Left renal pelvis (tissue), 4 donors: ENCODE results near the gene SNRPD3. TPM values are rescaled to one million over a fixed set of nuclear protein-coding genes. Genes with fewer than 3 reads are reported as not detected.

Experiments used
- DNase-seq, 4 donors: peaks; one replicate each; pipeline ENCODE4 v3.0.0-alpha.2; 2013; ENCODE audit warnings: low read depth in 4 of 4, low spot score in 3 of 4
- polyA plus RNA-seq, 4 donors: library from polyadenylated mRNA; unstranded; fragments of 120-200 nt; gene quantifications; one replicate each; pipeline ENCODE4 v1.2.1, GENCODE V29; 2013; ENCODE audit not compliant: insufficient read length in 4 of 4

Gene SNRPD3
- 100 to 1,000 TPM; 134 to 198 (median 186) TPM for polyA plus RNA-seq

- peak; percentile 94 to 98 (median 97) for DNase-seq
Observed at GRCh38 chr22:24555165-24556039, at the start of gene SNRPD3. Gene SNRPD3 (plus strand): TSS chr22:24555999. CDS start chr22:24557675, 1,676 bp downstream.

GRCh38 chr22:24506802-24507438 is 48.9 kb upstream of the SNRPD3 start:
- no peak for DNase-seq

GRCh38 chr22:24507716-24508115 is 48.1 kb upstream of the SNRPD3 start:
- DNase-seq = no peak

GRCh38 chr22:24510637-24511625 is 44.9 kb upstream of the SNRPD3 start:
- no peak for DNase-seq

- DNase-seq = no peak
Observed at GRCh38 chr22:24512043-24512442, 43.8 kb upstream of the SNRPD3 start.

- no peak for DNase-seq
Observed at GRCh38 chr22:24513378-24514240, 42.2 kb upstream of the SNRPD3 start.

GRCh38 chr22:24514241-24515026 is 41.4 kb upstream of the SNRPD3 start:
- DNase-seq = no peak

GRCh38 chr22:24515027-24515338 is 40.8 kb upstream of the SNRPD3 start:
- no peak for DNase-seq

- peak in 1 of 4 donors; percentile 46 for DNase-seq
Observed at GRCh38 chr22:24516301-24516737, 39.5 kb upstream of the SNRPD3 start.

GRCh38 chr22:24517446-24517845 is 38.4 kb upstream of the SNRPD3 start:
- no peak for DNase-seq

GRCh38 chr22:24518228-24518627 is 37.6 kb upstream of the SNRPD3 start:
- no peak for DNase-seq

GRCh38 chr22:24518771-24519485 is 36.9 kb upstream of the SNRPD3 start:
- no peak for DNase-seq

- no peak for DNase-seq
Observed at GRCh38 chr22:24519496-24519895, 36.3 kb upstream of the SNRPD3 start.

GRCh38 chr22:24521791-24522245 is 34.0 kb upstream of the SNRPD3 start:
- DNase-seq = peak; percentile 41 to 71 (median 52)

- no peak for DNase-seq
Observed at GRCh38 chr22:24523873-24524272, 31.9 kb upstream of the SNRPD3 start.

- no peak for DNase-seq
Observed at GRCh38 chr22:24525416-24526037, 30.3 kb upstream of the SNRPD3 start.

GRCh38 chr22:24526191-24526590 is 29.6 kb upstream of the SNRPD3 start:
- no peak for DNase-seq

GRCh38 chr22:24529898-24530297 is 25.9 kb upstream of the SNRPD3 start:
- DNase-seq = no peak
